Activated CD4-positive, alpha-beta T cell treated with anti-CD3 and anti-CD28 coated beads, Interleukin-2, Interleukin-4, amounts not matched to agents 100 ng/mL and 50 ng/mL, durations not matched to agents 16 hours and 8 hours (primary cell): ENCODE data around the gene TMEM231.
"Not testable (repeated sequence)": the region's sequence is repeated elsewhere in the genome, so short reads cannot be mapped to it uniquely, and the experiment has no call there.

Source experiments
- DNase-seq: peaks from one replicate; pipeline ENCODE4 v3.0.0-alpha.2; 2020; ENCODE audit warnings: low spot score

Gene TMEM231

DNA sequence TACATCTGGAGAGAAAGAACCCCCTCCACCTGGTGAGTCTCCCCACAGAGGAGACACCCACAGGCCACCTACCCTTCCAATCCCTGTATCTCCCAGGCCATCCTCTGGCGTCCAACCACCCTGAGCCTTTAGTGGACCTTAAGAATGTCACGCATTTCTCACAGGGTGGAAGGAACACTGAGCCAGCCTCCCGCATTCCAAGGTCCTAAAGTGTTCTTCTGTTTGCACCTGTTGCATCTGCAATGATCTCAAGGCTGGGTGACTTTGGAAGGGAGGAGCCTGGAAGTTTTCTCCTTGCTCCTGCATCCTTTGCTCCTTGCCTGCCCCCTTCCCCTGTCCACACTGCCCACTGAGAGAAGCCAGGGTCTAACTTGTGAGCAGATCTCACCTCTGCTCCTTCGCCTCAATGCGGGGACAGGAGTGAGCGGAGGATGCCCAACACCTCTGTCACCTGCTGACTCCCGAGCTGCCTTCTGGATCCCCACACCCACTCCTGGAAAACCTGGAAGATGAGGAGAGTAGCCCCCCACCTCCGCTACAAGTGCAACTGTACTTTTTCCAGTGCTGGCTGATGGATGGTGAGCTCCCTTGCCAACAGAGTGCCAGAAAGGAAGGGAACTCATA is 23.8 kb downstream of the TMEM231 start:
- DNase-seq: no peak

GRCh38 chr16:75529959-75530358 is 26.1 kb downstream of the TMEM231 start:
- DNase-seq: no peak

GRCh38 chr16:75529056-75529905 is 26.8 kb downstream of the TMEM231 start:
- DNase-seq: no peak

- no peak for DNase-seq
These were observed 28.2 kb downstream of the TMEM231 start for GRCh38 chr16:75527825-75528299.

DNA sequence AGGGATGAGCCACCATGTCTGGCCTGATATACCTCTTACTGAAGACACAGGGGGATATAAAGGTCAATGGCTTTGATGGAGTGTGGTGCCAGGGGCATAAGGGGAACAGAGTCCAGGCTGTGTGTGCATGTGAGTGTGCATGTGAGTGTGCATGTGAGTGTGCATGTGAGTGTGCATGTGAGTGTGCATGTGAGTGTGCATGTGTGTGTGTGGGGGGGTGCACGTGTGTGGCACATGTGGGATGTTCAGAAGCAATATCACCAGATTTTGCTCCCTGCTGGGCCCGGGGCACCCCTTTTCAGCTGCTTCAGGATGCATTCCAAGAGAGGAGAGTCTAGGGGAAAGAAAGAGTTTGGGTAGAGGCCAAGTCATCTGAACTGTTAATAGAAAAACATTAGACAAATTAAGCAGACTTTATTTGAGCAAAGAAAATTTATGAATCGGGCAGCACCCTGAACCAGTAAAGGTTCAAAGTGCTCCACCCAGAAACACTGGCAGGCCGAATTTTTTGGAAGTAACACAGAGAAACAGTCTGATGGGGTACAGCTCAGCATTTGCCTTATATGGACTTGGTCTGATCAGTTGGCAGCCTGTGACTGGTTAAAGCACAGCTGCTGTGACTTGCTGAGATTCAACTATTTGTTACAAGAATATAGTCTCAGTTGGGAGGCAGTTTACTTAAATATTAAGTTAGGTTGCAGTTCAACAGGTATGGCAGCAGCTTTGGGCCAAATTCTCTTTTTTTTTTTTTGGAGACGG is 29.8 kb downstream of the TMEM231 start:
- no peak for DNase-seq

DNA sequence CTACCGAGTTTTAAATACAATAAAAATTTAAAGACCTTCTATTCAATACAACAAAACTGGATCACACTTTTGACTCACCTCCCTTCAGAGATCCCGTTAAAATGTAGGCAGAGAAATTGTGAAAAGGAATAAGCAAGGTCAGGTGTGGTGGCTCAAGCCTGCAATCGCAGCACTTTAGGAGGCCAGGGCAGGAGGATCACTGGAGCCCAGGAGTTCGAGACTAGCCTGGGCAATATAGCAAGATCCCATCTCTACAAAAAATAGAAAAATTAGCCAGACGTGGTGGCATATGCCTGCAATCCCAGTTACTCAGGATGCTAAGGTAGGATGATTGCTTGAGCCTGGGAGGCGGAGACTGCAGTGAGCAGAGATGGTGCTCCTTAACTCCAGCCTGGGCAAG is 36.9 kb downstream of the TMEM231 start:
- no peak for DNase-seq

DNA sequence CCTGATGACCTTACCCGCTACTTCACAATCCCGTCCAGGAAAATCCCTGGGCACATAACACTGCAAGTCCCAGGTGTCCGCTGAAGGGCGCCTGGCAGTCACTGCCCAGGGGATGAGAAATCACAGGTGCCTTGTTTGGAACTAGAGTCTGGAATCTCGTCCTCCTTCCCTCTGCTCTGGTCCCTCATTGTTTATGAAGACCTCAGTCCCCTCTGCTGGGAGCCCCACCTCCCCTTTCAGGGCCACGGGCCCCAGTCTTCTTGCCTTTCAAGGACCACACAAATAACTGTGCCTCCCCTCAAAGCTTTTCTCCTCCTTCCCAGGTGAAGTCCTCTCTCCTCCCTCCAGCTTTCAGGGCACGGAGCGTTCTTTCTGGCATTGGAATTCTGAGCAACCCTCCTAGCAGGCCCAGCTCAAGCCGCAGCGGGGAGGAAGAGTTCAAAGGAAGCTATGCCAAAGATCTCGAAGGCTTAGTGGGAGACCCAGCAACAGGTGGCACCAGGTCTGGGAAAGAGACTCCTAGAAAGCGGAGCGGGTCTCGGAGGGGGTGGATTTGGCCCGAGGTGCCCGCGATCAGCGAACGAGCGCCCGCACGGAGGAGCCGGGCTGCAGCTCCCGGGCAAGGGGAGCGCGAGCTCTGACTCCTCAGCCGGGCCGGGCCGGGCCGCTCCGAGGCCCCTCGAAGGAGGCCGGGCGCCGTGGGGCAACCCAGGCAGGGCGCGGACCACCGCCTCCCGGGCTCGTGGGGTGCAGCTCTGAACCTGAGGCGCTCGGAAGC is 39.7 kb downstream of the TMEM231 start:
- DNase-seq: not testable (repeated sequence)

GRCh38 chr16:75514296-75514695 is 41.8 kb downstream of the TMEM231 start:
- DNase-seq: no peak

GRCh38 chr16:75506574-75506973 is 49.5 kb downstream of the TMEM231 start:
- DNase-seq: no peak

- no peak for DNase-seq
These were observed 49.9 kb downstream of the TMEM231 start for GRCh38 chr16:75506107-75506506.

- DNase-seq: no peak
These were observed 52.3 kb downstream of the TMEM231 start for GRCh38 chr16:75503801-75504200.

- no peak for DNase-seq
These were observed 53.0 kb downstream of the TMEM231 start for GRCh38 chr16:75502916-75503605.

DNA sequence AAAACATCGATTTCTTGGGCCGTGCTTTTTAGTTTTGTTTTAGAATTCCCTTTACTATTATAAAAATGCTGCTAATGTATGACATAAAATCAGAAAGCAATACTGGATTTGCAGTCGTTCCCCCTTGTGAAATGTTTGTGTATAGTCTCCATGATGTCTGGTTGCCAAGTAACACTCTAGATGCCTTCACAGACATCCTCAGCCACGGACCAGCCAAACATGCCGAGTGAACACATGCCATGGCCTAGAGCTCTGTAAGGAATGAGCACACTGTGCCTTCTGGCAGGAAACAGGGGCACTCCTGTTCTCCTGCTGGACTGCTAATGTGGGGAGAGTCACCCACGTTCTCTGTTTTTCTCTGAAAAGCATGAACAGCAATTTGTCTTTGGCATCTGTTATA is 54.2 kb downstream of the TMEM231 start:
- DNase-seq: not testable (repeated sequence)

- no peak for DNase-seq
These were observed 54.7 kb downstream of the TMEM231 start for GRCh38 chr16:75501359-75501758.

GRCh38 chr16:75498605-75499322 is 57.3 kb downstream of the TMEM231 start:
- not testable (repeated sequence) for DNase-seq

DNA sequence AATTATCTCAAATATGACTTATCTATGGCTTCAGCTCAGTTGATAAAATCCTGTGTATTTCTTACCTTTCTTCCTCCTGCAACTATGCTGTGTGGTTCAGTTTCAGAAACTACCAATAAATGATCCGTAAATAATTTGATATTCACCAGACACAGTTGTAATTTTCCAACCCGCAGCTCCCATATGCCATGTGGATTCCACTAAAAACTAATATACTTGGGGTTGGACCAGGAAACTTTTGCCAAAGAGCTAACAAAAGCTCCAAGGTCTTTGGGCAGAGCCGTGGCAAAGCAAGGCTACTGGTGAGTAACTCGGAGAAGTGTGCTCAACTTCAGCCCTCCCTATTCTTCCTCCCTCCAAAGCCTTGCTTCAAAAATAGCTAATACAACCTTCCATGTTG is 58.5 kb downstream of the TMEM231 start:
- no peak for DNase-seq

DNA sequence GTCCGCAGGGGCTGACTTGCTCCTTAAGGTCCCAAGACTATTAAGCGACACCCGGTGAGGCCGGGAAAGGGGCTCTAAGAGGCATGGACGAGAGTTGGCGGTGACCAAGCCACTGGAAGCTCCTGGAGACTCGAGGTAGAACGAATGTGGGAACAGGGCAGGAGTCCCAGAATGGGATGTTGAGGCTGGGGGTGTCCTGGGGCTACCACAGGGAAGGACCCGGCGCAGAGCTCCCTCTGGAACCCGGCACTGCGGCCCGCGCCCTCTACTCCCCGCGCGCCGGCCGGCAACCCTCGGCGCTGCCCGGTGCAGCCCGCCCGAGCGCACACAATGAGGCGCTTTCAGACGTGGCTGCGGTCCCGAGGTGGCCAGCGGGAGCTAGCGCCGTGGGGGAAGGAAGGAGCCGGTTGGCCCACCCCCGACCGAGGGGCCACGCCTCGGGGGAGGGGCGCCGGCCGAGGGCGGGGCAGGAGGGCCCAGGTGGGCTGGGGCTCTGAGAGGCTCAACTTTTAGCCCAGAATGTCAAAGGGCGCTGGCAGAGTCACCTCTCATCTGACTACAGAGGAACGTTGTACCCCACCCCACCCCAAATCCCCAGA is 60.9 kb downstream of the TMEM231 start, which contains the start of gene CHST6:
Gene CHST6 (minus strand): TSS at position 366 of the 599 bp plus-strand sequence. CDS start 15,613 bp downstream, outside the sequence.
- no peak for DNase-seq

DNA sequence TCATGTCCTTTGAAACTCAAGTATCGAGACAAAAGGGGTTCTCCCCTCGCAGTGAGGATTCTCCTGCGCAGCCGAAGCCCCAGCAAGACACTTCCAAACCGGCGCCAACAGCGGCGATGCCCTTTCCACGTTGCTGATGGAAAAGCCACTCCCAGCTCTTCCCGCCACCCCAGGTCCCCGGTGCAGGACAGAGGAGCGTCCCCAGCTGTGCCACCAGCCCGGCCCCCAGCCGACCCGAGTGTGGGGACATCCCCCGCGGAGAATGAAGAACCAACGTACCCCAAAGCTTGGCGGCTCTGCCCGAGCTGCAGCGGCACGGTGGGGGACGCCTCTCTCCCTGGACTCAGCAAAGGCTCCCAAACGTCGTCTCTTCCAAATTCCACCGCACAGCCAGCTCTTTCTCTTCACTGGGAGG is 61.4 kb downstream of the TMEM231 start:
- no peak for DNase-seq

- no peak for DNase-seq
These were observed 61.9 kb downstream of the TMEM231 start for GRCh38 chr16:75494184-75494583.

DNA sequence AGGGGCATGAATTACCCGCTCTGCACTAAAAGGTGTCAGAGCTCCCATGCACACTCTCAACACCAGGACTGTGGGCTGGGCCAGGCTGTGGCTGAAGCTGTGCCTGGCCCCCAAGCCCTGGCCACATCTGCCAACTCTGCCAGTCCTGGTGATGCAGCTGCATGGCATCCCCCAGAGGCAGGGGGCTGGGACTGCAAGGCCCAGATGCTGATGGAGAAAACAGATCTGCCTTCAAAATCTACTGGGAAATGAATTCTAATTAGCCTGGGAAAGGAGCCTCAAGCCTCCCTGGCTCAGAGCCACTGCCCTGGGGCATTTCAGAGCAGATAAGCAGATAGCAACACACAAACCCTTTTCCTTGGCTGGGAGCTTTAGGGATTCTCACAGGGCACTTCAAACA is 64.2 kb downstream of the TMEM231 start:
- DNase-seq: no peak
